Stimulated activated CD4-positive, alpha-beta T cell treated with anti-CD3 and anti-CD28 coated beads, Interleukin-1b, Interleukin-23, amount 100 ng/mL, for 4 hours (primary cell): ENCODE measurements around the gene ATG10.
"Not testable (repeated sequence)": the region's sequence is repeated elsewhere in the genome, so short reads cannot be mapped to it uniquely, and the experiment has no call there.

Experiments used
- DNase-seq, 2 donors: peaks; one replicate each; pipeline ENCODE4 v3.0.0-alpha.2; 2020; ENCODE audit warnings: low read depth in 2 of 2

The ATG10 gene

DNA sequence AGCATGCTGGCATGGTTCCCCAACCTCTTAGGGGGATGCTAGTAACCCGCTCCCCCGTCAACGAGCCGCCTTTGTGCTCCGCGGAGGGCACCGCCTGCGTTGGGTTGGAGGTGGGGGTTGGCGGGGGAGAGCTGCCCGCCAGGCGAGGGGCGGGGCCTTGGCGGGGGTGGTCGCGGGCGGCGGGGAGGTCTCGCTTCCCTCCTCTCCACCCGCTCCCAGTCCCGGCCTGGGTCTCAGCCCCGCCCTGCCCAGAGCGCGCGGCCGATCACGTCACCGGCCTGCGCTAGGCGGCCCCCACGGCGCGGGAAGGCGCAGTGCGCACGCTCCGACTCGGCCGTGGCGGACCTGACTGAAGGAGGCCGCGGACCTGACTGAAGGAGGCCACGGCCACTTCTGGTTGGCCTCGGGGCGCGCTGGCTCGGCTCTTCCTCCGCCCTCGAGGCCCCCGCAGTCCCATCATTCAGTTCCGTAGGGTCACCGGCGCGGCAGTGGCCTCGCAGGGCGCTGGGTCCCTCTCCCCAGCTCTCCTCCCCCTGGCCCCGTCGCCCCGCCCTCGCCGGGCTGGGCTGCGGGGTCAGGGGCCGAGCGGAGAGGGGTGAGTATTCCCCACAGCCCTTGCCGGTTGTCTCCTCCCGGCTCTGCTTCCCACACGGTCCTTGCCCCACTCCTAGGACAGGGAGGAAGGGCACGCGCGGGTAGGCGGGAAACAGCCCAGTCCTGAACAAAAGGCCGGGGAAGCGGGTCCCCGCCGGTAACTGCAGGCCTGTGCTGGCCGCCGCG is at the start of gene ATG10:
Gene ATG10 (plus strand): TSS at position 312 of the 780 bp plus-strand sequence. CDS start 15,548 bp downstream, outside the sequence.
- DNase-seq: peak; percentile 80 to 89

DNA sequence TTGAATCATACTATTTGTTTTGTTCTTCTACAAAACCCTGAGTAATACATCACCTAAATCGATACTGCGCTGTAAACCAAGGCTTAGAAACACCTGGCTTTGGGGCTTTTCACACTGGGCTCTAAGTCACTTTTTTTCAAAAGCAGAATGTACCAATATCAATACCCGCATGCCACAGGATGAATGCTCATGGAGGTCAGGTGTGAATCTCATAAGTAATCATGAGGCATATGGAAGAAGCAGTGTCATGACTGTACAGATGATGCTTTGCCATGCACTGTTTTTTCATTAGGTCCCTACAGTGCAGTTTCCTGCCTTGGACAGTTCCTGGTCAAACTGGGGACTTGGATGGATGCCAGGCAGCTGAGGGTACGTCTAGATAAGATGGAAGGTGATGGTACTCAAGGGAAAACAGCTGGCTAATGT is 49.0 kb upstream of the ATG10 start:
- no peak for DNase-seq

DNA sequence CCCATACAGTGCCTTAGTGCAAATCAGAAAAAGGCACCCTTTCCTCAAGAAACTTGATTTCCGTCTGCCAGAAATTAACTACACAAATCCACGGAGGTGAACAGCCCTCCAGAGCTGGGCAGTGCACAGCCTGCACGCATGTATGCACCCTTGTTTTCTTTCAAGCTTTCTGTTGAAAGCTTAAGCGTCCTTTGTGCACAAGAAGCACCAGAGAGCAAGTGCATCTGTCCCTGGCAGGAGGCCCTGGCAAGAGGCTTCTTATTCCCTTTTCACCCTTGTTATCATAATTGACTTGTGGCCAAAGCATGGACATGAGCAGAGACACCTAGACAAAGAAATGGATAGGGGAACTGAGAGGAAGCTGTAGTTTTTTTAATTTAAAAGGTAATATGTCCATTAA is 47.4 kb upstream of the ATG10 start:
- DNase-seq: no peak

DNA sequence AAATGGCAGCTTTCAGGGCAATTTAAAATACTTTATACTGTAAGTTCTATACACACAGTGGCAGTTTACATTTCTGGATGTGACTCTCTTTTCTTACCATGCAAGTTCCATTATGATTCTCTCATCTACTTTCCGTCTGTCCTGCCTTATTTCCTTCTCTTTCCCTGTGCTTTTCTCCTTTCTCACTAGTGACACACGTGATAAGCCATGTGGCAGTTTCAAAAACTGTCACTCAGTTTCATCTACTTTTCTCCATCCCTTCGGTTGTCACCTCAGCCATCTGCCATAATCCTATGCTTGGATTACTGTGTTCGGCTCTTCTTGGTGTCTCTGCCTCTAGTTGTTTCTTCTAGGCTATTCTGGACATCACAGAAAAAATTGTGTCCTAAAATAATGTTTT is 46.8 kb upstream of the ATG10 start:
- no peak for DNase-seq

- DNase-seq: no peak
Observed at GRCh38 chr5:81925981-81926380, 45.8 kb upstream of the ATG10 start.

DNA sequence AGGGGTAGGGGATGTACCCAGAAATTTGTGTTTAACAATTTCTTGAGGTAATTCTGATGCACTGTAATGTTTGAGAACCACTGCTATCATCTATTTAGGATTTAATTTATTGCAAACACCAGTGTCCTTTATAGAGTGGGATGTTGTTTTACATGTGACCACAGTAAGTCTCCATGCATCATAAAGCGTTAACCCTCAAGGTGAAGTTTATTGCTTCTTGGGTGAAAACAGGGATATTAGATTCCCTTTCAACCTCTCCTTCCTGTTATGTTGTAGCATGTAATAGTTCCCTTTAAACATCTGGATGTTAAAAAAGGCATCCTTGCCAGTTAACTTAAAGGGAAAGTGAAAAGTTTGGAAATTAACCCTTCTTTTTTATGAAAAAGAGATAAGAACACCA is 35.8 kb upstream of the ATG10 start:
- no peak for DNase-seq

DNA sequence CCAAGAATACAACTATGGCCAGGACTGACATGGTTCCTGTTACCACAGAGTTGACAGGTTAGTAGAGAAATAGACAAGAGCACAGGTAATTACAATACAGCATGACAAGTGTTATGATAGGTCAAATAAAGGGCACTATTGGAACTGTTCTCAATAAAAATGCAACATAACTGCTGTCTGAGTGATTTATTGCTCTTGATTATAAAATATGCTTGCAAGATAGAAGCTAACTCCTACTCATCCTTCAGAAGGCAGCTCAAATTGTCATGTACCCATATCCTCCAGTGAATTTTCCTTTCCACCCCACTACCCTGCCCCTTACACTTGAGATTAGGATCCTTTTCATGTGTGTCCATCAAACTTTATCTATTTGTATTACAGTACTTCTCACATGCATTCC is 35.1 kb upstream of the ATG10 start:
- no peak for DNase-seq

GRCh38 chr5:81942746-81943145 is 29.1 kb upstream of the ATG10 start:
- DNase-seq: no peak

- DNase-seq: no peak
Observed at GRCh38 chr5:81948349-81948748, 23.5 kb upstream of the ATG10 start.

- DNase-seq: no peak
Observed at GRCh38 chr5:81949462-81949861, 22.4 kb upstream of the ATG10 start.

GRCh38 chr5:81950996-81951395 is 20.8 kb upstream of the ATG10 start:
- no peak for DNase-seq

DNA sequence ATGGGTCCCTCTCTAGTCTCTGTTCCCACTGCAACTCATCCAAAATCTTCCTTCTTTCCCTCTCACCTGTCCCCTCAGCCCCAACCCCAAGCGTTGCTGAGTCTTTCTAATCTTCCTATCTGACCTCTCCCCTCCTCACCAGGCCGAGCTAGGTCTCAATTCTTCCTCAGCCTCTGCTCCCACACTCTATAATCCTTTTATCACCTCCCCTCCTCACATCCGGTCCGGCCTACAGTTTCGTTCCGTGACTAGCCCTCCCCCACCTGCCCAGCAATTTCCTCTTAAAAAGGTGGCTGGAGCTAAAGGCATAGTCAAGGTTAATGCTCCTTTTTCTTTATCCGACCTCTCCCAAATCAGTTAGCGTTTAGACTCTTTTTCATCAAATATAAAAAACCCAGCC is 17.0 kb upstream of the ATG10 start:
- not testable (repeated sequence) for DNase-seq

GRCh38 chr5:81958129-81958528 is 13.7 kb upstream of the ATG10 start:
- DNase-seq: not testable (repeated sequence)

- DNase-seq: no peak
Observed at GRCh38 chr5:81961651-81962440, 10.0 kb upstream of the ATG10 start.

DNA sequence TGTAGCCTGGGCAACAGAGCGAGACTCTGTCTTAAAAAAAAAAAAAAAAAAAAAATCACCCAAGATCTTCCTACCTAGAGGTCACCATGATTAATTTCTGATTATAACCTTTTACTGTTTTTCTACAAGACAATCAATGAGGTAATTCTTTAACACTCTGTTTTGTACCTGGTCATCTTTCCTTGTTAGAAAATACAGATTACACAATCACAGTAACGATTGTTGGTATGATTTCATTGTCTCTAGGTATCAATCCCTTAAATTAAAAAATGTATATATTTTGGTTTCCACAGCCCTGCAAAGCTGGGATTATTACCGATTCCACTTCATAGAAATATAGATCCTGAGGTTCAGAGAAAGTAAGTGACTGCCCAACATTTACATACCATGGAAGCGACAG is 8.3 kb upstream of the ATG10 start:
- no peak for DNase-seq

GRCh38 chr5:81965524-81965923 is 6.3 kb upstream of the ATG10 start:
- DNase-seq: no peak

DNA sequence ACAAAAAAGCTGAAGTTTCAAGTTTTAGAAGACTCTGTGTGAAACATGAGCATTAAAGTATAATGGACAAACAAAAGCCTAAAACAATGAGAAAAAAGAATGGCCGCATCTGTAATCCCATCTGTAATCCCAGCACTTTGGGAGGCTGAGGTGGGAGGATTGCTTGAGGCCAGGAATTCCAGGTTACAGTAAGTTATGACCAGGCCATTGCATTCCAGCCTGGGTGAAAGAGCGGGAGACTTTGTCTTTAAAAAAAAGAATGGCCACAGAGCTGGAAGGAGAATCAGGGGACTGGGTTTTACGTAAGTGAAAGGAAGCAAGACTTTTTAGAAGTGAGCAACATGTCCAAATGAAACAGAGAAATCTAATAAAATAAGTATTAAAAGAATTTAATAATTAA is 2.6 kb upstream of the ATG10 start:
- DNase-seq: no peak

GRCh38 chr5:81969912-81970311 is 1.9 kb upstream of the ATG10 start:
- DNase-seq: no peak

DNA sequence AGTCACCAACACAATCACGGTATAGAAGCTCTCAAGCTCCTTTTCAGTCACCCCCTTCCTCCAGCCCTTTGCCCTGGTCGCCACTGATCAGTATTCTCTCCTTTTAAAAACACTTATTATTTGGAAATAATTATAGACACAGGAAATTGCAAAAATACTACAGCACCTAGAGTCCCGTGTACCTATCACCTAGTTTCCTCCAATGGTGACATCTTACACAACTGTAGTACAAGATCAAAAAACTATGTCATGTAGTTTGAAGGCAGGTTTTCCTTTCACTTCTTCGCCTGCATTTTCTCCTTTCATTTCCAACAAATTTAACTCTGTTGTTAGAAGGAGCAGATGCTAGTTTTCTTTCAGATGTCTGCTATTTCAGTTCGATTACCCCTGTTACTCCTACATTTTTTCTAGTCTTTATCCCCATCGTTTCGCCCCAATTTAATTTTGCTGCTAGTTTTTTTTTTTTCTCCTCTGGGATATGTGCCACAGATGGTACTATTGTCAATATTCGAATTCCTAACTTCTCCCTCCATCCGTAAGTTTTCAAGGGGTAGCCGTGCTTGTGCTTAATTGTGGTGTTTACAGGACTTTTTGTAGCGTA is 612 bp upstream of the ATG10 start:
- DNase-seq: no peak

GRCh38 chr5:81972492-81972783 is 615 bp downstream of the ATG10 start:
- no peak for DNase-seq

DNA sequence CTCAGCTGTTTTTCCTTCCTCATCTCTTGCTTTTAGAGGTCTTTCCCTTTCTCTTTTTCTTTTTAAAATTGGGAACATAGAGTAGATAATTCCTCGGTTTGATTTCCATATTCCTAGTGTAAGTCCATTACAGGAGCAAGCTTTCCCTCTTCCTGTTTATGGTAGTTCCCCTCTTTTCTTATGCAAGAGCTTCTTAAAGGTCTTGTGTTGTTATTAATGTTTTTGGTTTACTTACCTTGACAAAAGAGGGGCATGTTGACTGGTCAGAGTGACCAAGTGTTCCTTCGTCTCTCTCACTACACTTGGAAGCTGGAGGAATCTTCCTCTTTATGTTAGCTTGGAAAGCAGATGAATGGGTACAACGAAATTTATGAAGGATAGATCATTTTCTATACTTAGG is 8.3 kb downstream of the ATG10 start:
- DNase-seq: no peak

GRCh38 chr5:81980598-81981260 is 8.9 kb downstream of the ATG10 start:
- DNase-seq: no peak
